Suprapubic skin (tissue), 4 donors: ENCODE data around the gene PQBP1. TPM values are rescaled to one million over a fixed set of nuclear protein-coding genes. Genes with fewer than 3 reads are reported as not detected.
A peak's percentile ranks its signal among the peaks of the same experiment; 100 is the strongest.

Source experiments
- DNase-seq, 2 donors: peaks; one replicate each; pipeline ENCODE4 v3.0.0-alpha.2; 2019; ENCODE audit warnings: low spot score in 2 of 2
- H3K27ac ChIP-seq: fragments of 200-600 bp; sonication (generic); one replicate; pipeline ENCODE4 v1.5.1; 2019
- H3K27me3 ChIP-seq: fragments of 200-600 bp; sonication (generic); one replicate; pipeline ENCODE4 v1.5.1; 2019
- H3K36me3 ChIP-seq: fragments of 200-600 bp; sonication (generic); one replicate; pipeline ENCODE4 v1.5.1; 2019
- H3K4me1 ChIP-seq: fragments of 200-600 bp; sonication (generic); one replicate; pipeline ENCODE4 v1.5.1; 2019
- H3K4me3 ChIP-seq: fragments of 200-600 bp; sonication (generic); one replicate; pipeline ENCODE4 v1.5.1; 2019; ENCODE audit warnings: mild to moderate bottlenecking
- H3K9me3 ChIP-seq: fragments of 200-600 bp; sonication (generic); one replicate; pipeline ENCODE4 v1.5.1; 2019
- EP300 ChIP-seq: sonication (generic); formaldehyde crosslinking; IDR thresholded peaks from one replicate; pipeline ENCODE4 v1.6.1; 2017; ENCODE audit warnings: antibody characterized with exemption
- POLR2A ChIP-seq, 2 donors: fragments of 450-650 bp; IDR thresholded peaks; one replicate each; pipeline ENCODE4 v1.6.1; 2017; ENCODE audit warnings: antibody characterized with exemption in 2 of 2, mild to moderate bottlenecking in 2 of 2, moderate library complexity in 2 of 2
- POLR2AphosphoS5 ChIP-seq, 3 donors: sonication (generic); formaldehyde crosslinking; IDR thresholded peaks; one replicate each; pipeline ENCODE4 v1.6.1; 2017; ENCODE audit warnings: antibody characterized with exemption in 3 of 3
- WGBS: methylation state at CpG from one replicate; pipeline ENCODE4 v1.1.5; 2018; 5-methylcytosine and 5-hydroxymethylcytosine counted together
- total RNA-seq, 4 donors: library from RNA; depleted of rRNA; stranded (reverse); fragments of >200 nt; gene quantifications; one replicate each; pipeline ENCODE4 v1.1.0, GENCODE V29; 2016
- TF ChIP-seq, protein P1 (sequence below), 2 donors: fragments of 200-600 bp in 1 of 2; fragments of 450-650 bp in 1 of 2; sonication (generic) in 1 of 2; IDR thresholded peaks; one replicate each; pipeline ENCODE4 v1.5.1; 2016 to 2019; ENCODE audit warnings: antibody characterized with exemption in 2 of 2, mild to moderate bottlenecking in 1 of 2, moderate library complexity in 1 of 2

Gene PQBP1
- total RNA-seq, 4 donors from 2014 or later: 51.8 to 88.3 (median 71.9) TPM

DNA sequence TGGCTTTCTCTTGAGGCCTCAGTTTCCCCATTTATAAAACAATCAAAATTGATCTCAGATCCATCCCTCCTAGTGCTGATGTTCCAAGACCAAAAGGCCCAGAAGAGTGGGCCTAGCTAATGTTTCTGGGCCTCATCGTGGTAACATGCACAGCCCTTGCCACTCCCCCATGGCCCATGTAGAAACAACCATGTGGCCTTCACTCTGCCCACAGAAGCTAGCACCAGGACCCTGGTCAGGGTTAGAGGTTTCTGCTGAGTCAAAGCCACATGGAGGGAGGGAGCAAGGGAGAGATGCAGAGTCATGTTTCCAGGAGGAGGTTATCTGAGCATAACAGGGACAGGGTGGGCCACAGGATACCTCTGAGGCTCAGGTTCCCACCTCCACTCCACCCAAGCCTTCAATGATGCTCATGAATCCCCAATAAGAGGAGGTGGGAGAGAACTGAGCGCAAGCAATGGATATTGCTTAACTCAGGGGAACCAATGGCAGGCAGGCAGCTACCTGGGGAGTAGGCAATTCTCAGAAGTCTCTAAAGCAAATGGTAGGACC, 42.8 kb downstream of the PQBP1 start:
- no peak for DNase-seq
- 83% methylated on average over 2 of the region's 2 CpGs for WGBS
- peaks cover 1% of the 10 kb centered on the region for H3K4me1 ChIP-seq
- H3K9me3 ChIP-seq: no peaks in the 10 kb centered on the region
- no peak overlapping the region for H3K4me3 ChIP-seq
- H3K36me3 ChIP-seq: peaks cover 3% of the 10 kb centered on the region
- H3K27me3 ChIP-seq: no peaks in the 10 kb centered on the region
- TF ChIP-seq, protein P1, sequence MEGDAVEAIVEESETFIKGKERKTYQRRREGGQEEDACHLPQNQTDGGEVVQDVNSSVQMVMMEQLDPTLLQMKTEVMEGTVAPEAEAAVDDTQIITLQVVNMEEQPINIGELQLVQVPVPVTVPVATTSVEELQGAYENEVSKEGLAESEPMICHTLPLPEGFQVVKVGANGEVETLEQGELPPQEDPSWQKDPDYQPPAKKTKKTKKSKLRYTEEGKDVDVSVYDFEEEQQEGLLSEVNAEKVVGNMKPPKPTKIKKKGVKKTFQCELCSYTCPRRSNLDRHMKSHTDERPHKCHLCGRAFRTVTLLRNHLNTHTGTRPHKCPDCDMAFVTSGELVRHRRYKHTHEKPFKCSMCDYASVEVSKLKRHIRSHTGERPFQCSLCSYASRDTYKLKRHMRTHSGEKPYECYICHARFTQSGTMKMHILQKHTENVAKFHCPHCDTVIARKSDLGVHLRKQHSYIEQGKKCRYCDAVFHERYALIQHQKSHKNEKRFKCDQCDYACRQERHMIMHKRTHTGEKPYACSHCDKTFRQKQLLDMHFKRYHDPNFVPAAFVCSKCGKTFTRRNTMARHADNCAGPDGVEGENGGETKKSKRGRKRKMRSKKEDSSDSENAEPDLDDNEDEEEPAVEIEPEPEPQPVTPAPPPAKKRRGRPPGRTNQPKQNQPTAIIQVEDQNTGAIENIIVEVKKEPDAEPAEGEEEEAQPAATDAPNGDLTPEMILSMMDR (IDR thresholded peaks at IDR 0.05): no peak
- TF ChIP-seq POLR2AphosphoS5 (IDR thresholded peaks at IDR 0.05) (no peak), EP300 (no peak), POLR2A (IDR thresholded peaks at IDR 0.05) (no peak)
- no peak overlapping the region for H3K27ac ChIP-seq

DNA sequence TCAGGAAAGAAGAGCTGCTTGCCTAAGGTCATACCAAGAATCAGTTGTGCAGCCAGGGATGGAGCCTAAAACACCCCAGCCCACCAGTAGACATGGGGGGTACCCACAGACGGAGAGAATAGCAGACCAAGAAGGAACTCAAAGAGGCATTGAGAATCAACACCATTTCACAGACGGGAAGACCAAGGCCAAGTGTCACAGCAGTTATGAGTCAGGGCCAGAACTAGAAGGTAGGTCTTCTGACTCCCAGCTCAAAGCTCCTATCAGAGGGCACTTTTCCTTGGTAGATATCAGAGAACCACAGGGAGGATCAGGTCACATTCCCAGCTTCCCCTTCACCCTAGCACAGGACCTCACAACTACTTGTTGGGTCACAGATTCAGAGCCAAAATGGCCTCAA, 45.2 kb downstream of the PQBP1 start:
- no peak for DNase-seq
- Histone ChIP-seq H3K27me3 (no peaks in the 10 kb centered on the region), H3K9me3 (no peaks in the 10 kb centered on the region), H3K4me1 (peaks cover 7% of the 10 kb centered on the region), H3K36me3 (peaks cover 3% of the 10 kb centered on the region), H3K4me3 (no peak overlapping the region), H3K27ac (no peak overlapping the region)
- TF ChIP-seq, protein P1 (IDR thresholded peaks at IDR 0.05): no peak
- no peak for TF ChIP-seq EP300
- no peak for TF ChIP-seq POLR2AphosphoS5 (IDR thresholded peaks at IDR 0.05)
- no peak for TF ChIP-seq POLR2A (IDR thresholded peaks at IDR 0.05)
- 65% methylated on average over 2 of the region's 2 CpGs for whole genome bisulfite sequencing

DNA sequence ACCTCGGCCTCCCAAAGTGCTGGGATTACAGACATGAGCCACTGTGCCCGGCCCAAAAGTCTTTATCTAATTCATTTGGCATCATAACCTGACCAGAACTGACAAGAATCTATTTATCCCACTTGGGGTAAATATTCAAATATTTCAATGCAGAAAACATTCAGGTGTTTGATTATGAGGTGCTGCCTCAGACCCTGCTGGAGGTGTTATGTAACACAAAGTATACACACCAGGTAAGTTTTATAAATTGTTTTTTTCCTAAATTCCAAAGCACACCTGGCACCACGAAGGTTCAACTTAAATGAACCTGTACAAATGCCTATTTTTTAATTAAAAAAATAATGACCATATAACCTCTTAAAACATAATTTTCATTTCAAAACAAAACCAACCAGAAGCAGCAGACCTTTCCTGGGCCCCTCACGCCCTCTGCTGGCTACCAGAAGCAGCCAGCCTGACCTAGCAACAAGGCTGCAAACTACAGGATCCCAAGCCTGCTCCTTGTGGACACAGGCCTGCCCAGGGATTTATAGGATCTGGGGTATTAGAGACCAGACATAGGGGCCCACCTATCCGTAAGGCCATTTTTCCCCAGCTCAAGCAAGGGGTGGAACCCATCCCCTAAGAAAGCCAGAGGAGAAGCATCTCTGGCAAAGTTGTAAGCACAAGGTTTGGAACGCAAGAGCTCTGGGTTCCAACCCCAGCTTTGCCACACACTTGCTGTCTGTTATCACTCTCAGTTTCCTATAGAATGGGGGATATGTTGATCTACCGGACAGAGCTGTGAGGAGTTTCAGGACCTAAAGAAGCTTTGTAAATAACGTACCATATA, 48.0 kb downstream of the PQBP1 start:
- H3K4me3 ChIP-seq: no peak overlapping the region
- no peaks in the 10 kb centered on the region for H3K9me3 ChIP-seq
- TF ChIP-seq POLR2AphosphoS5 (IDR thresholded peaks at IDR 0.05): no peak
- TF ChIP-seq, protein P1 (IDR thresholded peaks at IDR 0.05): peak in 1 of 2 donors; percentile 61
- H3K36me3 ChIP-seq: peaks cover 3% of the 10 kb centered on the region
- DNase-seq: no peak
- H3K27me3 ChIP-seq: no peaks in the 10 kb centered on the region
- H3K27ac ChIP-seq: no peak overlapping the region
- peaks cover 7% of the 10 kb centered on the region for H3K4me1 ChIP-seq
- 50% methylated on average over 8 of the region's 8 CpGs for WGBS

DNA sequence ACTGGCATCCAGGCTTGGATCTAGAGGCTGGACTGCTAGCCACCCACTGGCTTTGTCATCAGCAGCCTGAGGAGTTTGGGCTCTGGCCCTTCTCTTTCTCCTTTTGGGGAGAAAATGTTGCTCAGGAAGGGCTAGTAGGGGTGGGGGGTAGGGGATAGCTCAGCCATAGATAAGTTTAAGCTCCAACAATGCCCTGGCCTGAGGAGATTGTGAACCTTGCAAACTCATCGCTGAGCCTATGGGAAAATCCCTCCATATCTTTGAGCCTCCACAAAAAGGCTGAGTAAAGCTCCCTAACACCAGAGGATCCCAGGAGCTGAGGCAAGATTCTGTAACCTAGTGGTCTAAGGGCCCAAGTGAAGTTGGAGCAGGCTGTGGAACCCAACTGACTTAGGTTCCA, 50.9 kb downstream of the PQBP1 start:
- Histone ChIP-seq H3K36me3 (peaks cover 2% of the 10 kb centered on the region), H3K4me3 (no peak overlapping the region), H3K4me1 (peaks cover 22% of the 10 kb centered on the region), H3K27ac (no peak overlapping the region), H3K27me3 (no peaks in the 10 kb centered on the region), H3K9me3 (no peaks in the 10 kb centered on the region)
- DNase-seq: no peak
- TF ChIP-seq, protein P1 (IDR thresholded peaks at IDR 0.05): no peak
- no peak for TF ChIP-seq EP300
- TF ChIP-seq POLR2AphosphoS5 (IDR thresholded peaks at IDR 0.05): no peak
- WGBS: 86% methylated on average over 1 of the region's 1 CpG

Other genes with a start within 250 kb of the PQBP1 start
- gene WAS, start 214.1 kb upstream of the PQBP1 start, total RNA-seq: 1 to 10 TPM in 3 of 4 donors, under 1 TPM in 1; 0.68 to 5.2 (median 3.5) TPM
- gene SUV39H1, start 201.2 kb upstream of the PQBP1 start, total RNA-seq: 10 to 100 TPM in 1 of 4 donors, 1 to 10 TPM in 3; 5.9 to 15.1 (median 8.7) TPM
- not detected for gene GLOD5, start 136.2 kb upstream of the PQBP1 start, total RNA-seq
- not detected for gene GATA1, start 111.3 kb upstream of the PQBP1 start, total RNA-seq
- 100 to 1,000 TPM in 1 of 4 donors, 10 to 100 TPM in 3; 67.3 to 129 (median 93.2) TPM for gene HDAC6, start 95.9 kb upstream of the PQBP1 start, total RNA-seq
- gene ERAS, start 71.4 kb upstream of the PQBP1 start, total RNA-seq: not detected
- gene PCSK1N, start 62.3 kb upstream of the PQBP1 start, total RNA-seq: 1 to 10 TPM; 1.5 to 9.0 (median 2.4) TPM
- gene TIMM17B, start 162 bp upstream of the PQBP1 start, total RNA-seq: 10 to 100 TPM; 40.8 to 60.5 (median 43.4) TPM
- gene SLC35A2, start 13.7 kb downstream of the PQBP1 start, total RNA-seq: 10 to 100 TPM; 17.1 to 32.3 (median 24.3) TPM
- 10 to 100 TPM in 1 of 4 donors, 1 to 10 TPM in 3; 6.2 to 18.2 (median 8.7) TPM for gene PIM2, start 21.1 kb downstream of the PQBP1 start, total RNA-seq
- 10 to 100 TPM; 32.3 to 50.1 (median 46.2) TPM for gene OTUD5, start 59.7 kb downstream of the PQBP1 start, total RNA-seq
- 1 to 10 TPM in 3 of 4 donors, under 1 TPM in 1; 0.55 to 2.8 (median 1.3) TPM for gene KCND1, start 73.9 kb downstream of the PQBP1 start, total RNA-seq
- gene GRIPAP1, start 104.3 kb downstream of the PQBP1 start, total RNA-seq: 10 to 100 TPM; 26.8 to 67.7 (median 35.2) TPM
- gene TFE3, start 145.4 kb downstream of the PQBP1 start, total RNA-seq: 10 to 100 TPM; 40.4 to 54.9 (median 50.3) TPM
- gene CCDC120, start 161.1 kb downstream of the PQBP1 start, total RNA-seq: 10 to 100 TPM; 36.6 to 43.3 (median 38.1) TPM
- 10 to 100 TPM in 2 of 4 donors, 1 to 10 TPM in 2; 4.6 to 15.6 (median 9.2) TPM for gene PRAF2, start 176.1 kb downstream of the PQBP1 start, total RNA-seq
- 100 to 1,000 TPM in 1 of 4 donors, 10 to 100 TPM in 3; 65.8 to 122 (median 86.8) TPM for gene WDR45, start 182.0 kb downstream of the PQBP1 start, total RNA-seq
- gene GPKOW, start 225.8 kb downstream of the PQBP1 start, total RNA-seq: 10 to 100 TPM; 27.7 to 31.7 (median 28.9) TPM